ENCODE results near the gene ADA. TPM values are rescaled to one million over a fixed set of nuclear protein-coding genes. Genes with fewer than 3 reads are reported as not detected.

The ADA gene
- total RNA-seq, 1 experiment from 2014 or later = 13.0 TPM

- ChIA-PET CTCF (no interaction called here), POLR2A (ENCODE audit: unreplicated experiment) (no interaction called here)
- no TSS peak for BruUV-seq (replicated peaks)
- H3K4me2 ChIP-seq (ENCODE audit: low read length) = no peak overlapping the region
- no peaks in the 10 kb centered on the region for H3K9me2 ChIP-seq (replicated peaks; ENCODE audit: low read length)
- H3K36me3 ChIP-seq (ENCODE audit: low read depth, low read length) = no peaks in the 10 kb centered on the region
- no peaks in the 10 kb centered on the region for H3F3A ChIP-seq (ENCODE audit: low read length, unreplicated experiment)
- H4K20me1 ChIP-seq (ENCODE audit: low read length) = no peaks in the 10 kb centered on the region
- intact Hi-C loops (cut with micrococcal nuclease) = no loop called here
- H2AFZ ChIP-seq (ENCODE audit: low read length) = no peak overlapping the region
- TF ChIP-seq EZH2 (IDR thresholded peaks at IDR 0.05; ENCODE audit: low read length, unreplicated experiment) (no peak), EZH2phosphoT487 (IDR thresholded peaks at IDR 0.05; ENCODE audit: borderline replicate concordance, low read length) (no peak), CTCF (conservative IDR thresholded peaks at IDR 0.05; ENCODE audit: low read depth, low read length) (no peak)
- no peak overlapping the region for H3K9ac ChIP-seq (ENCODE audit: low read length)
- no peak overlapping the region for H3K4me3 ChIP-seq (ENCODE audit: low read length)
- no peaks in the 10 kb centered on the region for H3K27me3 ChIP-seq (ENCODE audit: low read length)
- H3K4me1 ChIP-seq (ENCODE audit: insufficient read depth, low read length) = peaks cover 11% of the 10 kb centered on the region
- DNase-seq = no peak
- ATAC-seq = no peak
- no peaks in the 10 kb centered on the region for H3K79me2 ChIP-seq (ENCODE audit: low read length)
- H3K9me3 ChIP-seq (ENCODE audit: low read length) = no peaks in the 10 kb centered on the region
- H3K27ac ChIP-seq (ENCODE audit: low read length) = no peak overlapping the region
Observed at GRCh38 chr20:44606725-44607441, 44.6 kb downstream of the ADA start.

GRCh38 chr20:44603327-44603726, 48.2 kb downstream of the ADA start:
- no peak overlapping the region for H3K4me3 ChIP-seq (ENCODE audit: low read length)
- no peaks in the 10 kb centered on the region for H3K9me3 ChIP-seq (ENCODE audit: low read length)
- H3K9me2 ChIP-seq (replicated peaks; ENCODE audit: low read length) = no peaks in the 10 kb centered on the region
- H3K27ac ChIP-seq (ENCODE audit: low read length) = no peak overlapping the region
- DNase-seq (no peak), ATAC-seq (no peak)
- H3F3A ChIP-seq (ENCODE audit: low read length, unreplicated experiment) = no peaks in the 10 kb centered on the region
- no peaks in the 10 kb centered on the region for H4K20me1 ChIP-seq (ENCODE audit: low read length)
- TF ChIP-seq EZH2 (IDR thresholded peaks at IDR 0.05; ENCODE audit: low read length, unreplicated experiment) (no peak), CTCF (conservative IDR thresholded peaks at IDR 0.05; ENCODE audit: low read depth, low read length) (peak; percentile 43; the same call in 1 of the 2 replicates)
- CTCF ChIA-PET = no interaction called here
- BruUV-seq (replicated peaks) = no TSS peak
- no peak overlapping the region for H3K4me2 ChIP-seq (ENCODE audit: low read length)
- intact Hi-C loops (cut with micrococcal nuclease) = no loop called here
- H3K79me2 ChIP-seq (ENCODE audit: low read length) = no peaks in the 10 kb centered on the region
- no peak overlapping the region for H2AFZ ChIP-seq (ENCODE audit: low read length)
- no peak overlapping the region for H3K9ac ChIP-seq (ENCODE audit: low read length)
- POLR2A ChIA-PET (ENCODE audit: unreplicated experiment) = no interaction called here
- H3K27me3 ChIP-seq (ENCODE audit: low read length) = no peaks in the 10 kb centered on the region
- H3K36me3 ChIP-seq (ENCODE audit: low read depth, low read length) = no peaks in the 10 kb centered on the region
- peaks cover 17% of the 10 kb centered on the region for H3K4me1 ChIP-seq (ENCODE audit: insufficient read depth, low read length)

GRCh38 chr20:44601801-44602204, 49.7 kb downstream of the ADA start:
- TF ChIP-seq EZH2phosphoT487 (IDR thresholded peaks at IDR 0.05; ENCODE audit: borderline replicate concordance, low read length) (no peak), CTCF (conservative IDR thresholded peaks at IDR 0.05; ENCODE audit: low read depth, low read length) (no peak), EZH2 (IDR thresholded peaks at IDR 0.05; ENCODE audit: low read length, unreplicated experiment) (no peak)
- Histone ChIP-seq H3K4me3 (ENCODE audit: low read length) (no peak overlapping the region), H3K9me2 (replicated peaks; ENCODE audit: low read length) (no peaks in the 10 kb centered on the region), H3K4me2 (ENCODE audit: low read length) (no peak overlapping the region), H3K27ac (ENCODE audit: low read length) (0 out of 2 replicates have a peak overlapping the region, but pooled peaks have one; percentile 10), H3F3A (ENCODE audit: low read length, unreplicated experiment) (no peaks in the 10 kb centered on the region), H3K4me1 (ENCODE audit: insufficient read depth, low read length) (peaks cover 21% of the 10 kb centered on the region), H3K36me3 (ENCODE audit: low read depth, low read length) (no peaks in the 10 kb centered on the region), H3K27me3 (ENCODE audit: low read length) (no peaks in the 10 kb centered on the region), H3K9me3 (ENCODE audit: low read length) (no peaks in the 10 kb centered on the region), H3K79me2 (ENCODE audit: low read length) (no peaks in the 10 kb centered on the region), H2AFZ (ENCODE audit: low read length) (no peak overlapping the region), H3K9ac (ENCODE audit: low read length) (no peak overlapping the region), H4K20me1 (ENCODE audit: low read length) (no peaks in the 10 kb centered on the region)
- ChIA-PET CTCF (no interaction called here), POLR2A (ENCODE audit: unreplicated experiment) (interaction anchor here (0.6 kb wide), 1 partner anchor 73 kb away, joined by 3 read pairs; no protein-coding TSS in a partner anchor)
- DNase-seq = no peak
- peak; percentile 44; the same call in 1 of the 2 replicates for ATAC-seq
- intact Hi-C loops (cut with micrococcal nuclease) = no loop called here
- no TSS peak for BruUV-seq (replicated peaks)
